RWPE2 (cell line): ENCODE measurements around the gene PTGES.
A peak's percentile ranks its signal among the peaks of the same experiment; 100 is the strongest.
"Not testable (repeated sequence)": the region's sequence is repeated elsewhere in the genome, so short reads cannot be mapped to it uniquely, and the experiment has no call there.

Experiments used
- ATAC-seq: fragments of 200-7000 bp; cut with Tn5 transposase; 3 replicates; pipeline ENCODE4 v1.9.1; 2021; ENCODE audit warnings: low read depth
- DNase-seq: peaks from one replicate; pipeline ENCODE4 v3.0.0-alpha.2; 2020; ENCODE audit warnings: low spot score
- H3K27ac ChIP-seq: fragments of 450-650 bp; 2 replicates; pipeline ENCODE4 v1.5.1; 2017; ENCODE audit warnings: mild to moderate bottlenecking; ENCODE audit not compliant: poor library complexity, severe bottlenecking
- H3K27me3 ChIP-seq: fragments of 250-450 bp; sonication (Bioruptor Pico); 2 replicates; pipeline ENCODE4 v1.5.1; 2021; ENCODE audit warnings: mild to moderate bottlenecking, moderate library complexity; ENCODE audit not compliant: insufficient read depth, poor library complexity, severe bottlenecking
- H3K36me3 ChIP-seq: fragments of 250-450 bp; sonication (Bioruptor Pico); 2 replicates; pipeline ENCODE4 v1.5.1; 2020; ENCODE audit warnings: low read depth, mild to moderate bottlenecking, moderate library complexity
- H3K4me1 ChIP-seq: fragments of 250-450 bp; sonication (Bioruptor Pico); 2 replicates; pipeline ENCODE4 v1.5.1; 2021; ENCODE audit warnings: mild to moderate bottlenecking, moderate library complexity; ENCODE audit not compliant: insufficient read depth, poor library complexity, severe bottlenecking
- H3K4me3 ChIP-seq: fragments of 250-450 bp; sonication (Bioruptor Pico); 2 replicates; pipeline ENCODE4 v1.5.1; 2021; ENCODE audit warnings: mild to moderate bottlenecking, moderate library complexity; ENCODE audit not compliant: severe bottlenecking
- H3K9me3 ChIP-seq: fragments of 250-450 bp; sonication (Bioruptor Pico); 2 replicates; pipeline ENCODE4 v1.5.1; 2021; ENCODE audit warnings: mild to moderate bottlenecking, moderate library complexity; ENCODE audit not compliant: severe bottlenecking
- CTCF ChIP-seq: fragments of 450-650 bp; IDR thresholded peaks from one replicate; pipeline ENCODE4 v1.5.1; 2017; ENCODE audit warnings: mild to moderate bottlenecking, moderate library complexity; ENCODE audit not compliant: poor library complexity, severe bottlenecking

PTGES gene

GRCh38 chr9:129770741-129771140 lies 17.9 kb upstream of the PTGES start:
- H3K4me1 ChIP-seq, result peaks cover 4% of the 10 kb centered on the region
- no peaks in the 10 kb centered on the region for H3K27me3 ChIP-seq
- no peak for DNase-seq
- no peak overlapping the region for H3K27ac ChIP-seq
- no peak for TF ChIP-seq CTCF
- no peak for ATAC-seq
- no peaks in the 10 kb centered on the region for H3K9me3 ChIP-seq
- no peak overlapping the region for H3K4me3 ChIP-seq
- H3K36me3 ChIP-seq, result no peaks in the 10 kb centered on the region

- ATAC-seq (no peak), DNase-seq (no peak)
- H3K9me3 ChIP-seq, result no peaks in the 10 kb centered on the region
- no peak overlapping the region for H3K27ac ChIP-seq
- H3K4me3 ChIP-seq, result no peak overlapping the region
- H3K4me1 ChIP-seq, result peaks cover 4% of the 10 kb centered on the region
- H3K27me3 ChIP-seq, result no peaks in the 10 kb centered on the region
- H3K36me3 ChIP-seq, result no peaks in the 10 kb centered on the region
- TF ChIP-seq CTCF, result no peak
Observed at GRCh38 chr9:129769669-129770068, 16.8 kb upstream of the PTGES start.

GRCh38 chr9:129768486-129768885 lies 15.6 kb upstream of the PTGES start:
- Histone ChIP-seq H3K4me1 (no peaks in the 10 kb centered on the region), H3K36me3 (no peaks in the 10 kb centered on the region), H3K27me3 (no peaks in the 10 kb centered on the region), H3K27ac (no peak overlapping the region), H3K4me3 (no peak overlapping the region), H3K9me3 (no peaks in the 10 kb centered on the region)
- no peak for ATAC-seq
- no peak for DNase-seq
- no peak for TF ChIP-seq CTCF

- no peak for TF ChIP-seq CTCF
- DNase-seq (no peak), ATAC-seq (no peak)
- Histone ChIP-seq H3K27me3 (no peaks in the 10 kb centered on the region), H3K27ac (no peak overlapping the region), H3K4me1 (peaks cover 10% of the 10 kb centered on the region), H3K9me3 (no peaks in the 10 kb centered on the region), H3K36me3 (no peaks in the 10 kb centered on the region), H3K4me3 (no peak overlapping the region)
Observed at GRCh38 chr9:129765764-129766317, 13.0 kb upstream of the PTGES start.

- DNase-seq (no peak), ATAC-seq (no peak)
- Histone ChIP-seq H3K27ac (peak overlapping the region; percentile 43), H3K36me3 (no peaks in the 10 kb centered on the region), H3K4me3 (no peak overlapping the region), H3K27me3 (no peaks in the 10 kb centered on the region), H3K4me1 (peaks cover 10% of the 10 kb centered on the region), H3K9me3 (no peaks in the 10 kb centered on the region)
- no peak for TF ChIP-seq CTCF
Observed at GRCh38 chr9:129762985-129763926, 10.4 kb upstream of the PTGES start.

GRCh38 chr9:129762370-129762984 lies 9.6 kb upstream of the PTGES start:
- not testable (repeated sequence) for H3K36me3 ChIP-seq, DNase-seq, H3K9me3 ChIP-seq, H3K27me3 ChIP-seq, H3K4me3 ChIP-seq
- peaks cover 10% of the 10 kb centered on the region for H3K4me1 ChIP-seq
- peak overlapping the region; percentile 43 for H3K27ac ChIP-seq
- peak; percentile 73 for ATAC-seq
